Measurements from ENCODE around the gene SIL1. TPM values are rescaled to one million over a fixed set of nuclear protein-coding genes. Genes with fewer than 3 reads are reported as not detected.
"Not testable (repeated sequence)": the region's sequence is repeated elsewhere in the genome, so short reads cannot be mapped to it uniquely, and the experiment has no call there.

The SIL1 gene
- polyA plus RNA-seq, 4 donors, result 21.6 to 68.2 (median 35.4) TPM

DNA sequence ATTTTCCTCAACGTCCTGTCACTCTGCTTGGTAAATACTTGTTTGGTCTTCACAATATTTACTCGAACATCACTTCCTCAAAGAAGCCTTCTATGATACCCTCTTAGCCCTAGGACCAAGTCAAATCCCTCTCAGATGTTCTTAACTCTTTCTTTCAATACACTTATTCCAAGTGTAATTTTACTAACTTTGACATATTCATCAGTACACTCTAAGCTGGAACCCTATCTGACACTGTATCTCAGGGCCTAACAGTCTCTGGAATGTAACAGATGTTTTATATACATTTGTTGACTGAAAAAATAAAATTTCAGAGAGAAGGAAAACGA, 19.6 kb downstream of the SIL1 start:
- FAIRE-seq (no peak), DNase-seq (no peak)
- Histone ChIP-seq H3K9me3 (ENCODE audit: control insufficient read depth in 2 of 2, insufficient read depth in 1 of 2, low read depth in 1 of 2, low read length in 1 of 2) (peaks cover 0 to 6% of the 10 kb centered on the region in 2 donors), H3K4me3 (ENCODE audit: low read depth in 1 of 3, low read length in 3 of 3) (no peak overlapping the region), H3K27me3 (ENCODE audit: control insufficient read depth in 3 of 3, insufficient read depth in 3 of 3, low read length in 3 of 3) (no peaks in the 10 kb centered on the region), H3K4me1 (ENCODE audit: control insufficient read depth in 3 of 3, insufficient read depth in 2 of 3, low read depth in 1 of 3, low read length in 2 of 3) (peaks cover 3 to 15% (median 6%) of the 10 kb centered on the region in 3 donors), H3K27ac (ENCODE audit: low read depth in 1 of 3, low read length in 2 of 3) (peak overlapping the region in 1 of 3 donors; percentile 32), H3K36me3 (ENCODE audit: control insufficient read depth in 3 of 3, insufficient read depth in 2 of 3, low read depth in 1 of 3, low read length in 3 of 3) (peaks cover 0 to 2% (median 0%) of the 10 kb centered on the region in 3 donors)
- WGBS, 3 donors, result 8 to 23% (median 21%) methylated on average over 3 of the region's 3 CpGs

DNA sequence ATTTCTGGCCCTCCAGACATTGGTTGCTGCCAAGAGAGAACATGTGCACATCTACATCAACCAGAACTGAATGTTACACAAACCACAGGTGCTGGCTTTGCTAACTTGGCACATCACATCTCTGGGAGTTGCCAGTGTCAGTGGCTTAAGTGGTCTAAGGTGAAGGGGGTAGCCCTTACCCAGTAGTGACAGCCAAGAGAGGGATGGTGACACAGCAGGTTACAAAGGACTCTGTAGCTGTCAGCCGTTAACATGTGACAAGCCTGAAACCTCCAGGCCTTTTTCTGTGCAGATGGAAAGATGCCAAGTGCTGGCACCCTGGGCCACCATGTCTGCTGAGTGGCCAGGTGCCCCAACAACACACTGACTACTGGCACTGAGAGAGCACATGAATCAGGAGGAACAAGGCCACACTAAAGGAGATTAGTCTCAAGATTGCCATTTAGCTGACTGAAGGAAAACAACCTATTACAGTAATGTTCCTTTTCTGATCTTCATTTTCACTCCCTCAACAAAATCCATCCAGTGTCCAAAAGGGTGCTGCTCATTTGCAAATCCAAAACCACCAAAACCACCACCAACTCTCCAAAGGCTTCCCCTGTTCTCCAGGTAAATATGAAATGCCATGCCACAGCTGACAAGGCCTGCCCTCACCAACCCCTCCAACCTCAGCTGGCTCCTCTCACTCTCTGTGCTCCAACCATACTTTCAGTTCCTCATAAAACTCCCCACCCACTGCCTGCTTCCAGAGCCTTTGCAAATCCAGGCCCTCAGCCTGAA, 20.2 kb downstream of the SIL1 start:
- H3K36me3 ChIP-seq (ENCODE audit: control insufficient read depth in 3 of 3, insufficient read depth in 2 of 3, low read depth in 1 of 3, low read length in 3 of 3), result peaks cover 0 to 2% (median 0%) of the 10 kb centered on the region in 3 donors
- no peaks in the 10 kb centered on the region for H3K27me3 ChIP-seq (ENCODE audit: control insufficient read depth in 3 of 3, insufficient read depth in 3 of 3, low read length in 3 of 3)
- no peak overlapping the region for H3K4me3 ChIP-seq (ENCODE audit: low read depth in 1 of 3, low read length in 3 of 3)
- no peak for FAIRE-seq
- peak overlapping the region in 1 of 3 donors; percentile 32 for H3K27ac ChIP-seq (ENCODE audit: low read depth in 1 of 3, low read length in 2 of 3)
- H3K9me3 ChIP-seq (ENCODE audit: control insufficient read depth in 2 of 2, insufficient read depth in 1 of 2, low read depth in 1 of 2, low read length in 1 of 2), result peaks cover 0 to 11% of the 10 kb centered on the region in 2 donors
- no peak for DNase-seq
- peaks cover 3 to 15% (median 6%) of the 10 kb centered on the region in 3 donors for H3K4me1 ChIP-seq (ENCODE audit: control insufficient read depth in 3 of 3, insufficient read depth in 2 of 3, low read depth in 1 of 3, low read length in 2 of 3)
- 33 to 51% (median 46%) methylated on average over 1 of the region's 1 CpG for whole genome bisulfite sequencing, 3 donors

DNA sequence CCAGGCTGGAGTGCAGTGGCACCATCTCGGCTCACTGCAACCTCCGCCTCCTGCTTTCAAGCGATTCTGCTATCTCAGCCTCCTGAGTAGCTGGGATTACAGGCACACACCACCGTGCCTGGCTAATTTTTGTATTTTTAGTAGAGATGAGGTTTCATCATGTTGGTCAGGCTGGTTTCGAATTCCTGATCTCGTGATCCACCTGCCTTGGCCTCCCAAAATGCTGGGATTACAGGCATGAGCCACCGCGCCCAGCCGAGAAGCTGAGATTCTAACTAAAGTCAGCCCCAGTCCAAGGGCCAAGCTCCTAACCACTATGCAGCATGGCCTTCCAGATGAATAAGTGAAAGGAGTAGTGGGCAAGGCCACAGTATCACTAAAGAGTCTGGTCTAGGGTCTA, 20.9 kb downstream of the SIL1 start:
- not testable (repeated sequence) for H3K27me3 ChIP-seq (ENCODE audit: control insufficient read depth in 3 of 3, insufficient read depth in 3 of 3, low read length in 3 of 3); H3K4me3 ChIP-seq (ENCODE audit: low read depth in 1 of 3, low read length in 3 of 3); H3K36me3 ChIP-seq (ENCODE audit: control insufficient read depth in 3 of 3, insufficient read depth in 2 of 3, low read depth in 1 of 3, low read length in 3 of 3); DNase-seq; FAIRE-seq
- WGBS, 3 donors, result 97% methylated on average over 9 of the region's 9 CpGs
- Histone ChIP-seq H3K27ac (ENCODE audit: low read depth in 1 of 3, low read length in 2 of 3) (peak overlapping the region in 1 of 3 donors; percentile 32), H3K9me3 (ENCODE audit: control insufficient read depth in 2 of 2, insufficient read depth in 1 of 2, low read depth in 1 of 2, low read length in 1 of 2) (peaks cover 0 to 16% of the 10 kb centered on the region in 2 donors), H3K4me1 (ENCODE audit: control insufficient read depth in 3 of 3, insufficient read depth in 2 of 3, low read depth in 1 of 3, low read length in 2 of 3) (peaks cover 3 to 15% (median 6%) of the 10 kb centered on the region in 3 donors)

GRCh38 chr5:139174382-139174781, 23.8 kb downstream of the SIL1 start:
- H3K36me3 ChIP-seq (ENCODE audit: control insufficient read depth in 3 of 3, insufficient read depth in 2 of 3, low read depth in 1 of 3, low read length in 3 of 3); H3K27ac ChIP-seq (ENCODE audit: low read depth in 1 of 3, low read length in 2 of 3); FAIRE-seq; DNase-seq; H3K27me3 ChIP-seq (ENCODE audit: control insufficient read depth in 3 of 3, insufficient read depth in 3 of 3, low read length in 3 of 3); H3K4me3 ChIP-seq (ENCODE audit: low read depth in 1 of 3, low read length in 3 of 3): not testable (repeated sequence)
- WGBS, 3 donors, result 94 to 100% (median 95%) methylated on average over 1 of the region's 1 CpG
- H3K9me3 ChIP-seq (ENCODE audit: control insufficient read depth in 2 of 2, insufficient read depth in 1 of 2, low read depth in 1 of 2, low read length in 1 of 2), result peaks cover 0 to 19% of the 10 kb centered on the region in 2 donors
- peaks cover 0 to 14% (median 6%) of the 10 kb centered on the region in 3 donors for H3K4me1 ChIP-seq (ENCODE audit: control insufficient read depth in 3 of 3, insufficient read depth in 2 of 3, low read depth in 1 of 3, low read length in 2 of 3)

GRCh38 chr5:139171779-139172404, 26.3 kb downstream of the SIL1 start:
- FAIRE-seq, result no peak
- no peak for DNase-seq
- no peaks in the 10 kb centered on the region for H3K36me3 ChIP-seq (ENCODE audit: control insufficient read depth in 3 of 3, insufficient read depth in 2 of 3, low read depth in 1 of 3, low read length in 3 of 3)
- no peaks in the 10 kb centered on the region for H3K4me1 ChIP-seq (ENCODE audit: control insufficient read depth in 3 of 3, insufficient read depth in 2 of 3, low read depth in 1 of 3, low read length in 2 of 3)
- no peak overlapping the region for H3K4me3 ChIP-seq (ENCODE audit: low read depth in 1 of 3, low read length in 3 of 3)
- no peaks in the 10 kb centered on the region for H3K27me3 ChIP-seq (ENCODE audit: control insufficient read depth in 3 of 3, insufficient read depth in 3 of 3, low read length in 3 of 3)
- WGBS, 3 donors, result 83 to 92% (median 88%) methylated on average over 1 of the region's 1 CpG
- peaks cover 0 to 19% of the 10 kb centered on the region in 2 donors for H3K9me3 ChIP-seq (ENCODE audit: control insufficient read depth in 2 of 2, insufficient read depth in 1 of 2, low read depth in 1 of 2, low read length in 1 of 2)
- no peak overlapping the region for H3K27ac ChIP-seq (ENCODE audit: low read depth in 1 of 3, low read length in 2 of 3)

DNA sequence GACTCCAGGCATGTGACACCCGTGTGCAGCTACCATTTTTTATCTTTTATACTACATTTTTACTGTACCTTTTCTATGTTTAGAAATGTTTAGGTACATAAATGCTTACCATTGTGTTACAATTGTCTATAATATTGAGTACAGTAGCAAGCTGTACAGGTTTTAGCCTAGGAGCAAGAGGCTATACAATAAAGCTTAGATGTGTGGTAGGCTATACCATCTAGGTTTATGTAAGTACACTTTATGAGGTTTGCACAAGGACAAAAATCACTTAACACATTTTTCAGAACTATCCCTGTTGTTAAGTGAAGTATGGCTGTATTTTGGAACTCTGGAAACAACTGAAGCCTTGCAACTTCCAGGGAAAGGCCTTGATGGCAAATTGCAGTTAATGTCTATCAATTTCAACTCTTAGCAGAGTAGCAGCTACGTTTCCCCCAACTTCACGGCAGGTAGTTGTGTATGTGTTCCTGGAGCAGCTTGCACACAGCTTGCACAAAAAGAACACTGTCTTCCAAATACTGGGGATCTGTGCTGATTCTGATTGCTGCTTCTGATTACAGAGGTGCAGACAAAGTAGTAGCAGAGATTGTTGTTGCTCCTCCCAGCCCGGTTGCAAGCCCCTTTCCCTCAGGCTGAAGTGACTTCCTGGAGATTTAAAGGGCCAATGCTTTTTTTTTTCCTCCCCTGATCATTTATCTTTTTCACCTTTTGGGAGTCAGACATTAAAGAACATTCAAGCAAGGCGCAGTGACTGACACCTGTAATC, 30.0 kb downstream of the SIL1 start:
- H3K27ac ChIP-seq (ENCODE audit: low read depth in 1 of 3, low read length in 2 of 3), result no peak overlapping the region
- H3K4me3 ChIP-seq (ENCODE audit: low read depth in 1 of 3, low read length in 3 of 3), result no peak overlapping the region
- peaks cover 0 to 9% of the 10 kb centered on the region in 2 donors for H3K9me3 ChIP-seq (ENCODE audit: control insufficient read depth in 2 of 2, insufficient read depth in 1 of 2, low read depth in 1 of 2, low read length in 1 of 2)
- H3K36me3 ChIP-seq (ENCODE audit: control insufficient read depth in 3 of 3, insufficient read depth in 2 of 3, low read depth in 1 of 3, low read length in 3 of 3), result peaks cover 0 to 2% (median 0%) of the 10 kb centered on the region in 3 donors
- H3K27me3 ChIP-seq (ENCODE audit: control insufficient read depth in 3 of 3, insufficient read depth in 3 of 3, low read length in 3 of 3), result no peaks in the 10 kb centered on the region
- FAIRE-seq (no peak), DNase-seq (no peak)
- WGBS, 3 donors, result 63 to 71% (median 66%) methylated on average over 5 of the region's 5 CpGs
- peaks cover 0 to 5% (median 0%) of the 10 kb centered on the region in 3 donors for H3K4me1 ChIP-seq (ENCODE audit: control insufficient read depth in 3 of 3, insufficient read depth in 2 of 3, low read depth in 1 of 3, low read length in 2 of 3)

DNA sequence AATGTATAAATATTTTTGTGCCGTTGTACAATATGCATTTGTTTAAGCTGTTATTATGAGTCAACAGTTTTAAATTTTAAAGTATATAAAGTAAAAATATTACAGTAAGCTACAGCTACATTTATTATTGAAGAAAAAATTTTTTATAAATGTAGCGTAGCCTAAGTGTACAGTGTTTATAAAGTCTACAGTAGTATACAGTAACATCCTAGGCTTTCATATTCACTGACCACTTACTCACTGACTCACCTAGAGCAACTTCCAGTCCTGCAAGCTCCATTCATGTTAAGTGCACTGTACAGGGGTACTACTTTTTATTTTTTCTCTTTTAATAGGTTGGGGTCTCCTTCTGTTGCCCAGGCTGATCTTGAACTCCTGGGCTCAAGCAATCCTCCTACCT, 30.6 kb downstream of the SIL1 start:
- FAIRE-seq (no peak), DNase-seq (no peak)
- Histone ChIP-seq H3K27me3 (ENCODE audit: control insufficient read depth in 3 of 3, insufficient read depth in 3 of 3, low read length in 3 of 3) (no peaks in the 10 kb centered on the region), H3K27ac (ENCODE audit: low read depth in 1 of 3, low read length in 2 of 3) (no peak overlapping the region), H3K36me3 (ENCODE audit: control insufficient read depth in 3 of 3, insufficient read depth in 2 of 3, low read depth in 1 of 3, low read length in 3 of 3) (peaks cover 0 to 2% (median 0%) of the 10 kb centered on the region in 3 donors), H3K4me3 (ENCODE audit: low read depth in 1 of 3, low read length in 3 of 3) (no peak overlapping the region), H3K9me3 (ENCODE audit: control insufficient read depth in 2 of 2, insufficient read depth in 1 of 2, low read depth in 1 of 2, low read length in 1 of 2) (peaks cover 0 to 5% of the 10 kb centered on the region in 2 donors), H3K4me1 (ENCODE audit: control insufficient read depth in 3 of 3, insufficient read depth in 2 of 3, low read depth in 1 of 3, low read length in 2 of 3) (peaks cover 0 to 5% (median 0%) of the 10 kb centered on the region in 3 donors)
- WGBS, 3 donors, result 86 to 95% (median 91%) methylated on average over 2 of the region's 2 CpGs

GRCh38 chr5:139167063-139167462, 31.1 kb downstream of the SIL1 start:
- H3K36me3 ChIP-seq (ENCODE audit: control insufficient read depth in 3 of 3, insufficient read depth in 2 of 3, low read depth in 1 of 3, low read length in 3 of 3), result peaks cover 0 to 2% (median 0%) of the 10 kb centered on the region in 3 donors
- peaks cover 0 to under 1% of the 10 kb centered on the region in 2 donors for H3K9me3 ChIP-seq (ENCODE audit: control insufficient read depth in 2 of 2, insufficient read depth in 1 of 2, low read depth in 1 of 2, low read length in 1 of 2)
- H3K4me1 ChIP-seq (ENCODE audit: control insufficient read depth in 3 of 3, insufficient read depth in 2 of 3, low read depth in 1 of 3, low read length in 2 of 3), result peaks cover 0 to 5% (median 0%) of the 10 kb centered on the region in 3 donors
- FAIRE-seq, result no peak
- 90 to 96% (median 91%) methylated on average over 7 of the region's 7 CpGs for WGBS, 3 donors
- no peak overlapping the region for H3K27ac ChIP-seq (ENCODE audit: low read depth in 1 of 3, low read length in 2 of 3)
- H3K27me3 ChIP-seq (ENCODE audit: control insufficient read depth in 3 of 3, insufficient read depth in 3 of 3, low read length in 3 of 3), result no peaks in the 10 kb centered on the region
- no peak overlapping the region for H3K4me3 ChIP-seq (ENCODE audit: low read depth in 1 of 3, low read length in 3 of 3)
- no peak for DNase-seq
